ENCODE measurements around the gene ARHGAP26. TPM values are rescaled to one million over a fixed set of nuclear protein-coding genes. Genes with fewer than 3 reads are reported as not detected.

Gene ARHGAP26
- total and polyA plus RNA-seq, 2 of the 4 experiments (the other 2 are of a cell fraction) = 0.54 to 0.56 TPM

DNA sequence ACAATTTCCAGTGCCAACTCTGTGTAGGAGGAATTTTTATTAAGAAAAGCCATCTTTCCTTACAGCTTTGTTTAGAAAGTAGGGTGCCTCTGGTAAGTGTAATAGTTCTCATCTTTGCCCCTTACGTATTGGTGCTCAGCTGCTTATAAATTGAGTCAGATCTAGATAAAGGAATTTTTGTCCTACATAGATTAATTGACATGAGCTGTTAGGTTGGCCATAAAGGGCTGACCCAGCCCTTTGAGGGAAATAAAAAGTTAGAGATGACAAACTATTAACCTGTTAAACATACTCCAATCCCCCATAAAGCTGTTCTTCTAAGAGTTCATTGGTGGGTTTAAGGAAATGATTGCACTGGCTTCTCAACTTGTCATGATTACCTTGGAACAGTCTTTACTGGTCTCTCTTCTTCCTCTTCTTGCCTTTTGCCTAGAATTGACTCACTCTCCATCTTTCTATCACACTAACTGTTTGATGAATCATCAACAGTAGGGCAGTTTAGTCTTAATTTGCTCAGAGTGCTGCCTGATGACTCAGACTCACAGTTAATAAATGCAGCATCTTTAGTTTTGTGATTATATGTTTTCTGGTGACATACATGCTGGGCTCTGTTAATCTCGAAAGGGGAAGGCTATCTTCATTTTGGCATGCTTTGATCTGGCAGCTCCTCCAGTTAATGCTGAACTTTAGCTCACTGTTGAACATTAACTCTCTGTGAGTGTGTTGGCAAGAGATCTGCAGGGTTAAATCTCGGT, 51.7 kb downstream of the ARHGAP26 start:
- no peaks in the 10 kb centered on the region for H3K27me3 ChIP-seq (ENCODE audit: control insufficient read depth, insufficient read depth, low read length)
- no peaks in the 10 kb centered on the region for H3K36me3 ChIP-seq (ENCODE audit: control insufficient read depth, insufficient read depth, low read length)
- no peak overlapping the region for H2AK9ac ChIP-seq (replicated peaks; ENCODE audit: low read depth, low read length, poor library complexity)
- intact Hi-C loops (cut with micrococcal nuclease) = no loop called here
- H2BK15ac ChIP-seq (ENCODE audit: low read depth, low read length) = peak overlapping the region; percentile 77
- in situ Hi-C loops (cut with MboI; ENCODE audit: low sequenced_read_pairs) = no loop called here
- no peak overlapping the region for H4K8ac ChIP-seq (ENCODE audit: low read depth in 2 of 2, low read length in 2 of 2)
- H3K9ac ChIP-seq (ENCODE audit: low read depth, low read length) = no peak overlapping the region
- peak; percentile 93 for DNase-seq
- BruUV-seq (replicated peaks) = no TSS peak
- no CpG with 5 or more reads among the region's 3 CpGs for WGBS, 2 experiments (ENCODE audit: extremely low coverage in 2 of 2, insufficient read length in 1 of 2)
- H3K23ac ChIP-seq (ENCODE audit: low read depth, low read length) = no peak overlapping the region
- no peaks in the 10 kb centered on the region for H3K9me3 ChIP-seq (ENCODE audit: control insufficient read depth, insufficient read depth, low read length)
- H3K14ac ChIP-seq (replicated peaks; ENCODE audit: low read depth, low read length) = no peak overlapping the region
- H2BK5ac ChIP-seq (ENCODE audit: low read depth, low read length, poor library complexity, severe bottlenecking) = peak overlapping the region; percentile 87
- H2AFZ ChIP-seq (replicated peaks; ENCODE audit: low read length, poor library complexity) = no peak overlapping the region
- no peak overlapping the region for H3K4me3 ChIP-seq (ENCODE audit: insufficient read depth, low read depth, low read length)
- ATAC-seq (ENCODE audit: low read depth) = peak; percentile 87
- no peak overlapping the region for H2AK5ac ChIP-seq (ENCODE audit: low read depth, low read length)
- H3K27ac ChIP-seq (ENCODE audit: insufficient read depth, low read length) = no peak overlapping the region
- peak overlapping the region; percentile 88; the same call in 1 of the 2 replicates for H3K4me2 ChIP-seq (ENCODE audit: low read depth, low read length)
- H3K4ac ChIP-seq (ENCODE audit: low read depth, low read length) = no peak overlapping the region; the same call in 1 of the 2 replicates
- dilution Hi-C loops (cut with HindIII; ENCODE audit: low sequenced_read_pairs, unreplicated experiment) = no loop called here
- ChIA-PET CTCF (interaction anchor here (1.7 kb wide), 1 partner anchor 109 kb away, joined by 7 read pairs; no protein-coding TSS in a partner anchor), POLR2A (ENCODE audit: unreplicated experiment) (no interaction called here)
- H3K79me1 ChIP-seq (ENCODE audit: low read depth in 1 of 2, low read length in 2 of 2) = no peaks in the 10 kb centered on the region
- peak overlapping the region; percentile 72 for H2BK20ac ChIP-seq (ENCODE audit: low read depth, low read length)
- peaks cover 19% of the 10 kb centered on the region for H3K4me1 ChIP-seq (ENCODE audit: control insufficient read depth, insufficient read depth, low read length)
- no peak overlapping the region for H4K91ac ChIP-seq (ENCODE audit: insufficient read depth, low read depth, low read length)
- H4K5ac ChIP-seq (ENCODE audit: low read depth, low read length) = no peak overlapping the region
- no peak overlapping the region for H3K56ac ChIP-seq (ENCODE audit: extremely low read depth, insufficient read depth, low read length)
- H4K20me1 ChIP-seq (ENCODE audit: insufficient read depth, low read length) = no peaks in the 10 kb centered on the region
- peaks cover 14% of the 10 kb centered on the region for H3K9me1 ChIP-seq (ENCODE audit: insufficient read depth, low read length)
- no peak overlapping the region for H2BK120ac ChIP-seq (ENCODE audit: low read depth, low read length)
- no peak overlapping the region for H3K18ac ChIP-seq (ENCODE audit: low read depth, low read length)
- TF ChIP-seq CHD1 (IDR thresholded peaks at IDR 0.05; ENCODE audit: low read depth, low read length) (no peak), MAZ (IDR thresholded peaks at IDR 0.05; ENCODE audit: borderline replicate concordance, low read depth, low read length) (no peak), MAFK (IDR thresholded peaks at IDR 0.05; ENCODE audit: low read depth, low read length) (no peak), RAD21 (IDR thresholded peaks at IDR 0.05; ENCODE audit: low read length) (no peak), BHLHE40 (IDR thresholded peaks at IDR 0.05; ENCODE audit: low read depth, low read length) (peak; percentile 60; the same call in 1 of the 2 replicates), CEBPB (IDR thresholded peaks at IDR 0.05; ENCODE audit: low read depth, low read length) (0 out of 2 replicates have a peak, but pooled peaks have one; percentile 34), SMC3 (IDR thresholded peaks at IDR 0.05; ENCODE audit: low read depth, low read length) (no peak), USF2 (IDR thresholded peaks at IDR 0.05; ENCODE audit: low read depth, low read length) (no peak), RCOR1 (IDR thresholded peaks at IDR 0.05; ENCODE audit: insufficient replicate concordance, low read length) (peak; percentile 42), ELK1 (IDR thresholded peaks at IDR 0.05; ENCODE audit: borderline replicate concordance, low read depth, low read length) (no peak), FOS (IDR thresholded peaks at IDR 0.05; ENCODE audit: low read depth, low read length) (peak; percentile 99), POLR2A (IDR thresholded peaks at IDR 0.05; ENCODE audit: low read depth, low read length) (no peak), NFE2L2 (IDR thresholded peaks at IDR 0.05; ENCODE audit: low read depth, low read length) (no peak), RFX5 (IDR thresholded peaks at IDR 0.05; ENCODE audit: low read depth, low read length) (no peak)
- TF ChIP-seq, protein P1, sequence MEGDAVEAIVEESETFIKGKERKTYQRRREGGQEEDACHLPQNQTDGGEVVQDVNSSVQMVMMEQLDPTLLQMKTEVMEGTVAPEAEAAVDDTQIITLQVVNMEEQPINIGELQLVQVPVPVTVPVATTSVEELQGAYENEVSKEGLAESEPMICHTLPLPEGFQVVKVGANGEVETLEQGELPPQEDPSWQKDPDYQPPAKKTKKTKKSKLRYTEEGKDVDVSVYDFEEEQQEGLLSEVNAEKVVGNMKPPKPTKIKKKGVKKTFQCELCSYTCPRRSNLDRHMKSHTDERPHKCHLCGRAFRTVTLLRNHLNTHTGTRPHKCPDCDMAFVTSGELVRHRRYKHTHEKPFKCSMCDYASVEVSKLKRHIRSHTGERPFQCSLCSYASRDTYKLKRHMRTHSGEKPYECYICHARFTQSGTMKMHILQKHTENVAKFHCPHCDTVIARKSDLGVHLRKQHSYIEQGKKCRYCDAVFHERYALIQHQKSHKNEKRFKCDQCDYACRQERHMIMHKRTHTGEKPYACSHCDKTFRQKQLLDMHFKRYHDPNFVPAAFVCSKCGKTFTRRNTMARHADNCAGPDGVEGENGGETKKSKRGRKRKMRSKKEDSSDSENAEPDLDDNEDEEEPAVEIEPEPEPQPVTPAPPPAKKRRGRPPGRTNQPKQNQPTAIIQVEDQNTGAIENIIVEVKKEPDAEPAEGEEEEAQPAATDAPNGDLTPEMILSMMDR (conservative IDR thresholded peaks at IDR 0.05; ENCODE audit: low read depth, low read length) = no peak
